Activated naive CD8-positive, alpha-beta T cell treated with anti-CD3 and anti-CD28 coated beads, Interleukin-2, amount 10 ng/mL, durations not matched to agents 7 days and 5 days (primary cell): ENCODE results near the gene SIAH3. TPM values are rescaled to one million over a fixed set of nuclear protein-coding genes. Genes with fewer than 3 reads are reported as not detected.

Source experiments
- ATAC-seq: fragments of 150-1000 bp; cut with Tn5 transposase; one replicate; pipeline ENCODE4 v1.10.0; 2021; ENCODE audit warnings: low read depth, moderate library complexity
- POLR2A ChIA-PET: fragments of 350-600 bp; sonication (Branson Sonifier 250); formaldehyde crosslinking; loops from one replicate; lab custom pipeline; 2021; ENCODE audit warnings: antibody characterized with exemption; lab: Charles Lee
- DNase-seq: peaks from one replicate; pipeline ENCODE4 v3.0.0; 2021
- H3K27ac Mint-ChIP-seq: one replicate; pipeline ENCODE4 v1.8.0; 2022; ENCODE audit warnings: mild to moderate bottlenecking, mixed read lengths
- H3K27me3 Mint-ChIP-seq: one replicate; pipeline ENCODE4 v1.8.0; 2022; ENCODE audit warnings: mild to moderate bottlenecking, moderate library complexity, mixed read lengths
- H3K36me3 Mint-ChIP-seq: one replicate; pipeline ENCODE4 v1.8.0; 2021; ENCODE audit warnings: mild to moderate bottlenecking, mixed read lengths
- H3K4me1 Mint-ChIP-seq: one replicate; pipeline ENCODE4 v1.8.0; 2021; ENCODE audit warnings: mixed read lengths
- H3K4me3 Mint-ChIP-seq: one replicate; pipeline ENCODE4 v1.8.0; 2022; ENCODE audit warnings: mild to moderate bottlenecking, moderate library complexity, mixed read lengths
- H3K9me3 Mint-ChIP-seq: one replicate; pipeline ENCODE4 v1.8.0; 2021; ENCODE audit warnings: mixed read lengths
- total RNA-seq, 2 experiments: library from RNA; stranded (reverse); gene quantifications; one replicate each; pipeline ENCODE4 v1.2.3, GENCODE V29; 2021

Gene SIAH3
- total RNA-seq, 2 experiments from 2014 or later, result 0.36 to 0.62 TPM

GRCh38 chr13:45748941-45749759 is 102.4 kb downstream of the SIAH3 start:
- ATAC-seq (no peak), DNase-seq (no peak)
- no peaks in the 10 kb centered on the region for H3K9me3 Mint-ChIP-seq
- POLR2A ChIA-PET, result no interaction called here
- no peak overlapping the region for H3K4me3 Mint-ChIP-seq
- H3K36me3 Mint-ChIP-seq, result no peaks in the 10 kb centered on the region
- peaks cover 6% of the 10 kb centered on the region for H3K27me3 Mint-ChIP-seq
- no peaks in the 10 kb centered on the region for H3K4me1 Mint-ChIP-seq
- no peak overlapping the region for H3K27ac Mint-ChIP-seq

- Mint-ChIP-seq H3K9me3 (no peaks in the 10 kb centered on the region), H3K27me3 (peaks cover 6% of the 10 kb centered on the region), H3K27ac (no peak overlapping the region), H3K4me1 (no peaks in the 10 kb centered on the region), H3K36me3 (no peaks in the 10 kb centered on the region), H3K4me3 (no peak overlapping the region)
- DNase-seq (no peak), ATAC-seq (no peak)
- POLR2A ChIA-PET, result no interaction called here
Measured at GRCh38 chr13:45747071-45747470, 104.5 kb downstream of the SIAH3 start.

- H3K4me3 Mint-ChIP-seq, result no peak overlapping the region
- peaks cover 3% of the 10 kb centered on the region for H3K27me3 Mint-ChIP-seq
- H3K36me3 Mint-ChIP-seq, result no peaks in the 10 kb centered on the region
- POLR2A ChIA-PET, result no interaction called here
- H3K4me1 Mint-ChIP-seq, result no peaks in the 10 kb centered on the region
- ATAC-seq (no peak), DNase-seq (no peak)
- H3K27ac Mint-ChIP-seq, result no peak overlapping the region
- H3K9me3 Mint-ChIP-seq, result no peaks in the 10 kb centered on the region
Measured at GRCh38 chr13:45744979-45745378, 106.6 kb downstream of the SIAH3 start.

GRCh38 chr13:45742985-45743384 is 108.6 kb downstream of the SIAH3 start:
- POLR2A ChIA-PET, result no interaction called here
- Mint-ChIP-seq H3K27me3 (no peaks in the 10 kb centered on the region), H3K27ac (no peak overlapping the region), H3K4me3 (no peak overlapping the region), H3K36me3 (no peaks in the 10 kb centered on the region), H3K9me3 (peaks cover 2% of the 10 kb centered on the region), H3K4me1 (no peaks in the 10 kb centered on the region)
- DNase-seq, result no peak
- no peak for ATAC-seq

- Mint-ChIP-seq H3K4me3 (no peak overlapping the region), H3K4me1 (peaks cover 3% of the 10 kb centered on the region), H3K9me3 (peaks cover 7% of the 10 kb centered on the region), H3K27ac (no peak overlapping the region), H3K27me3 (no peaks in the 10 kb centered on the region), H3K36me3 (no peaks in the 10 kb centered on the region)
- POLR2A ChIA-PET, result no interaction called here
- no peak for DNase-seq
- ATAC-seq, result no peak
Measured at GRCh38 chr13:45737571-45738017, 114.0 kb downstream of the SIAH3 start.

- H3K9me3 Mint-ChIP-seq, result peaks cover 7% of the 10 kb centered on the region
- peaks cover 3% of the 10 kb centered on the region for H3K4me1 Mint-ChIP-seq
- H3K36me3 Mint-ChIP-seq, result no peaks in the 10 kb centered on the region
- peaks cover 2% of the 10 kb centered on the region for H3K27me3 Mint-ChIP-seq
- DNase-seq, result no peak
- POLR2A ChIA-PET, result no interaction called here
- H3K4me3 Mint-ChIP-seq, result no peak overlapping the region
- ATAC-seq, result no peak
- no peak overlapping the region for H3K27ac Mint-ChIP-seq
Measured at GRCh38 chr13:45733361-45733760, 118.2 kb downstream of the SIAH3 start.

GRCh38 chr13:45732916-45733315 is 118.6 kb downstream of the SIAH3 start:
- Mint-ChIP-seq H3K27me3 (peaks cover 2% of the 10 kb centered on the region), H3K4me3 (no peak overlapping the region), H3K4me1 (peaks cover 3% of the 10 kb centered on the region), H3K9me3 (peaks cover 5% of the 10 kb centered on the region), H3K36me3 (no peaks in the 10 kb centered on the region), H3K27ac (no peak overlapping the region)
- no peak for ATAC-seq
- no peak for DNase-seq
- POLR2A ChIA-PET, result no interaction called here

GRCh38 chr13:45731455-45731854 is 120.1 kb downstream of the SIAH3 start:
- Mint-ChIP-seq H3K27ac (no peak overlapping the region), H3K9me3 (peaks cover 3% of the 10 kb centered on the region), H3K4me3 (no peak overlapping the region), H3K36me3 (no peaks in the 10 kb centered on the region), H3K27me3 (peaks cover 2% of the 10 kb centered on the region), H3K4me1 (no peaks in the 10 kb centered on the region)
- POLR2A ChIA-PET, result no interaction called here
- ATAC-seq, result no peak
- DNase-seq, result no peak

- Mint-ChIP-seq H3K9me3 (no peaks in the 10 kb centered on the region), H3K4me3 (no peak overlapping the region), H3K27me3 (peaks cover 2% of the 10 kb centered on the region), H3K4me1 (no peaks in the 10 kb centered on the region), H3K27ac (no peak overlapping the region), H3K36me3 (no peaks in the 10 kb centered on the region)
- ATAC-seq (no peak), DNase-seq (no peak)
- POLR2A ChIA-PET, result no interaction called here
Measured at GRCh38 chr13:45728759-45729158, 122.8 kb downstream of the SIAH3 start.

Other genes starting within 250 kb of the SIAH3 start
- gene ERICH6B, start 236.0 kb downstream of the SIAH3 start, total RNA-seq, result not detected
- not detected for gene CBY2, start 149.4 kb downstream of the SIAH3 start, total RNA-seq
- 10 to 100 TPM; 40.7 to 49.7 TPM for gene ZC3H13, start 201.0 kb upstream of the SIAH3 start, total RNA-seq